ENCODE measurements around the gene GATAD2B.

The GATAD2B gene

DNA sequence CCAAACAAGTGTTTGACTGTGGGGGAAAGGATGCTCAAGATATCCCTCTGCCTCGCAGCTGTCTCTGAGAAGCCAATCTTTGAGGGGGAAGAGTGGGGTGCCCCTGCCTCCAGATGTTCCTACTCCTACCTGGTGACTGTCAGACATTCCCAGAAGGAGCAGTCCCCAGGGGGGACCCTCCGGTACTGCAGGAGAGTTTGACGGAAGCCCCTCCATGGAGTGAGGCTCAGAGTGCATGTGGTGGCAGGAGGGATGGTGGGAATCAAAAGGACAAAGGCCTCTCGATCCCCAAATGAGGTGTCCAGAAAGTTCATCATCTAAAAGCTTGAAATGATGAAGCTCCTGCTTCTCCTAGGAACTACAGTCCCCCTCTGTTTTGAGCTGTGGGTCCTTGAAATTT, 142.2 kb downstream of the GATAD2B start:
- Histone ChIP-seq H3K9me2 (replicated peaks; ENCODE audit: low read depth, low read length) (no peaks in the 10 kb centered on the region), H3K27me3 (ENCODE audit: insufficient read depth, low read length, poor library complexity, severe bottlenecking) (no peaks in the 10 kb centered on the region), H3K79me2 (ENCODE audit: insufficient read depth, low read length) (no peaks in the 10 kb centered on the region), H3K36me3 (ENCODE audit: insufficient read depth, low read length) (no peaks in the 10 kb centered on the region), H3K9ac (ENCODE audit: low read depth, low read length, poor library complexity, severe bottlenecking) (no peak overlapping the region), H3K4me3 (ENCODE audit: low read length, poor library complexity, severe bottlenecking) (no peak overlapping the region), H3K4me2 (ENCODE audit: low read depth, low read length, poor library complexity, severe bottlenecking) (no peak overlapping the region), H4K20me1 (ENCODE audit: insufficient read depth, low read length, poor library complexity, severe bottlenecking) (no peaks in the 10 kb centered on the region), H3K4me1 (ENCODE audit: insufficient read depth, low read length, poor library complexity, severe bottlenecking) (peaks cover 6% of the 10 kb centered on the region), H2AFZ (ENCODE audit: low read length) (no peak overlapping the region), H3F3A (ENCODE audit: low read depth) (no peaks in the 10 kb centered on the region; the same call in 1 of the 2 replicates), H3K9me3 (ENCODE audit: insufficient read depth, low read depth, low read length) (no peaks in the 10 kb centered on the region)
- TF ChIP-seq, protein P1, sequence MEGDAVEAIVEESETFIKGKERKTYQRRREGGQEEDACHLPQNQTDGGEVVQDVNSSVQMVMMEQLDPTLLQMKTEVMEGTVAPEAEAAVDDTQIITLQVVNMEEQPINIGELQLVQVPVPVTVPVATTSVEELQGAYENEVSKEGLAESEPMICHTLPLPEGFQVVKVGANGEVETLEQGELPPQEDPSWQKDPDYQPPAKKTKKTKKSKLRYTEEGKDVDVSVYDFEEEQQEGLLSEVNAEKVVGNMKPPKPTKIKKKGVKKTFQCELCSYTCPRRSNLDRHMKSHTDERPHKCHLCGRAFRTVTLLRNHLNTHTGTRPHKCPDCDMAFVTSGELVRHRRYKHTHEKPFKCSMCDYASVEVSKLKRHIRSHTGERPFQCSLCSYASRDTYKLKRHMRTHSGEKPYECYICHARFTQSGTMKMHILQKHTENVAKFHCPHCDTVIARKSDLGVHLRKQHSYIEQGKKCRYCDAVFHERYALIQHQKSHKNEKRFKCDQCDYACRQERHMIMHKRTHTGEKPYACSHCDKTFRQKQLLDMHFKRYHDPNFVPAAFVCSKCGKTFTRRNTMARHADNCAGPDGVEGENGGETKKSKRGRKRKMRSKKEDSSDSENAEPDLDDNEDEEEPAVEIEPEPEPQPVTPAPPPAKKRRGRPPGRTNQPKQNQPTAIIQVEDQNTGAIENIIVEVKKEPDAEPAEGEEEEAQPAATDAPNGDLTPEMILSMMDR (conservative IDR thresholded peaks at IDR 0.05; ENCODE audit: low read length), result no peak
- TF ChIP-seq EZH2phosphoT487 (IDR thresholded peaks at IDR 0.05; ENCODE audit: borderline replicate concordance), result no peak

- Histone ChIP-seq H3K9me2 (replicated peaks; ENCODE audit: low read depth, low read length) (no peaks in the 10 kb centered on the region), H3K36me3 (ENCODE audit: insufficient read depth, low read length) (no peaks in the 10 kb centered on the region), H3K9me3 (ENCODE audit: insufficient read depth, low read depth, low read length) (no peaks in the 10 kb centered on the region), H3K4me2 (ENCODE audit: low read depth, low read length, poor library complexity, severe bottlenecking) (no peak overlapping the region), H3K4me3 (ENCODE audit: low read length, poor library complexity, severe bottlenecking) (no peak overlapping the region), H3K9ac (ENCODE audit: low read depth, low read length, poor library complexity, severe bottlenecking) (no peak overlapping the region), H3K27me3 (ENCODE audit: insufficient read depth, low read length, poor library complexity, severe bottlenecking) (no peaks in the 10 kb centered on the region), H2AFZ (ENCODE audit: low read length) (no peak overlapping the region), H3K79me2 (ENCODE audit: insufficient read depth, low read length) (no peaks in the 10 kb centered on the region), H4K20me1 (ENCODE audit: insufficient read depth, low read length, poor library complexity, severe bottlenecking) (no peaks in the 10 kb centered on the region), H3K4me1 (ENCODE audit: insufficient read depth, low read length, poor library complexity, severe bottlenecking) (peaks cover 6% of the 10 kb centered on the region), H3F3A (ENCODE audit: low read depth) (no peaks in the 10 kb centered on the region)
- TF ChIP-seq, protein P1 (conservative IDR thresholded peaks at IDR 0.05; ENCODE audit: low read length), result no peak
- TF ChIP-seq EZH2phosphoT487 (IDR thresholded peaks at IDR 0.05; ENCODE audit: borderline replicate concordance), result no peak
Measured at GRCh38 chr1:153779781-153780541, 142.8 kb downstream of the GATAD2B start.

DNA sequence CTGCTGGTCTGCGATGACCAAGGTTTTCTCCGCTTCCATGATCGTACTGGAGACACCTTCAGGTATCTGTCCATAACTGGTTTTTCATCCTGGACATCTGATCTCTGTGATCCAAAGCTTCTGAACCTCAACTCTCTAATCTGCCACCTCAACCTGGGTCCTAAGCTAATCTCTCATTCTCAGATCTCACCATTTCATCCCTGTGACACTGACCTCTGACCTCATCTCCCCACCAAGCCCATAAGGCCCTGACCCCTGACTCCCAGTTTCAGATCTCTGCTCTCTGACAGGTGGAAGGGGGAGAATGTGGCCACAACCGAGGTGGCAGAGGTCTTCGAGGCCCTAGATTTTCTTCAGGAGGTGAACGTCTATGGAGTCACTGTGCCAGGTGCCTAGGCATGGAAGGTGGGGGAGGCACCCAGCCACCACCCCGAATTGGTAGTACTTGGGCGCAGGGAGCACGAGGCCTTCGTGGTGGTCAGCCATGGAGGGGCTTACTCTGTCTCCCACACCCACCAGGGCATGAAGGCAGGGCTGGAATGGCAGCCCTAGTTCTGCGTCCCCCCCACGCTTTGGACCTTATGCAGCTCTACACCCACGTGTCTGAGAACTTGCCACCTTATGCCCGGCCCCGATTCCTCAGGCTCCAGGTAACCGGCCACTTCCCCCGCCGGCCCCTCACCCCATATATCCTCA, 143.8 kb downstream of the GATAD2B start:
- no peak overlapping the region for H3K4me2 ChIP-seq (ENCODE audit: low read depth, low read length, poor library complexity, severe bottlenecking)
- H2AFZ ChIP-seq (ENCODE audit: low read length), result no peak overlapping the region

More for the DNA sequence above, 143.8 kb downstream of the GATAD2B start:
- Histone ChIP-seq H3K9me3 (ENCODE audit: insufficient read depth, low read depth, low read length) (no peaks in the 10 kb centered on the region), H3K4me3 (ENCODE audit: low read length, poor library complexity, severe bottlenecking) (no peak overlapping the region), H3K9ac (ENCODE audit: low read depth, low read length, poor library complexity, severe bottlenecking) (no peak overlapping the region), H3K4me1 (ENCODE audit: insufficient read depth, low read length, poor library complexity, severe bottlenecking) (peaks cover 6% of the 10 kb centered on the region), H3F3A (ENCODE audit: low read depth) (no peaks in the 10 kb centered on the region; the same call in 1 of the 2 replicates), H3K9me2 (replicated peaks; ENCODE audit: low read depth, low read length) (no peaks in the 10 kb centered on the region), H3K79me2 (ENCODE audit: insufficient read depth, low read length) (no peaks in the 10 kb centered on the region), H3K36me3 (ENCODE audit: insufficient read depth, low read length) (no peaks in the 10 kb centered on the region), H4K20me1 (ENCODE audit: insufficient read depth, low read length, poor library complexity, severe bottlenecking) (no peaks in the 10 kb centered on the region), H3K27me3 (ENCODE audit: insufficient read depth, low read length, poor library complexity, severe bottlenecking) (no peaks in the 10 kb centered on the region)
- TF ChIP-seq EZH2phosphoT487 (IDR thresholded peaks at IDR 0.05; ENCODE audit: borderline replicate concordance), result no peak
- TF ChIP-seq, protein P1 (conservative IDR thresholded peaks at IDR 0.05; ENCODE audit: low read length), result no peak

Measured in Loucy (cell line).